Activated CD8-positive, alpha-beta T cell treated with anti-CD3 and anti-CD28 coated beads for 36 hours (primary cell): ENCODE data around the gene CXorf51A. TPM values are rescaled to one million over a fixed set of nuclear protein-coding genes. Genes with fewer than 3 reads are reported as not detected.
"Not testable (repeated sequence)": the region's sequence is repeated elsewhere in the genome, so short reads cannot be mapped to it uniquely, and the experiment has no call there.

ENCODE experiments used
- ATAC-seq: fragments of 200-7000 bp; cut with Tn5 transposase; one replicate; pipeline ENCODE4 v1.10.0; 2021; ENCODE audit warnings: mild to moderate bottlenecking, moderate library complexity
- CTCF ChIA-PET: fragments of 350-600 bp; sonication (Branson Sonifier 250); formaldehyde crosslinking; loops from one replicate; lab custom pipeline; 2021; ENCODE audit warnings: antibody characterized with exemption; lab: Charles Lee
- POLR2A ChIA-PET: fragments of 350-600 bp; sonication (Branson Sonifier 250); formaldehyde crosslinking; loops from one replicate; lab custom pipeline; 2021; ENCODE audit warnings: antibody characterized with exemption; lab: Charles Lee
- DNase-seq: peaks from one replicate; pipeline ENCODE4 v3.0.0-alpha.2; 2020
- H3K27ac Mint-ChIP-seq: one replicate; pipeline ENCODE4 v1.8.0; 2021; ENCODE audit warnings: mild to moderate bottlenecking, mixed read lengths
- H3K27me3 Mint-ChIP-seq: one replicate; pipeline ENCODE4 v1.8.0; 2021; ENCODE audit warnings: mixed read lengths
- H3K36me3 Mint-ChIP-seq: one replicate; pipeline ENCODE4 v1.8.0; 2021; ENCODE audit warnings: low read depth, mixed read lengths
- H3K4me1 Mint-ChIP-seq: one replicate; pipeline ENCODE4 v1.8.0; 2021; ENCODE audit warnings: low read depth, mixed read lengths
- H3K4me3 Mint-ChIP-seq: one replicate; pipeline ENCODE4 v1.8.0; 2021; ENCODE audit warnings: mild to moderate bottlenecking, moderate library complexity, mixed read lengths
- H3K9me3 Mint-ChIP-seq: one replicate; pipeline ENCODE4 v1.8.0; 2021; ENCODE audit warnings: mixed read lengths
- intact Hi-C: fragments of 100-400 bp; cut with micrococcal nuclease; formaldehyde crosslinking; loops from one replicate; pipeline ENCODE4 v1.10.0; 2022
- total RNA-seq, 2 experiments: library from RNA; stranded (reverse); gene quantifications; one replicate each; pipeline ENCODE4 v1.2.3, GENCODE V29; 2021
- TF ChIP-seq, protein P1 (sequence below): fragments of 200-600 bp; IDR thresholded peaks from one replicate; pipeline ENCODE4 v1.8.0; 2022; ENCODE audit warnings: antibody characterized with exemption, mild to moderate bottlenecking

Gene CXorf51A
- total RNA-seq = not detected

DNA sequence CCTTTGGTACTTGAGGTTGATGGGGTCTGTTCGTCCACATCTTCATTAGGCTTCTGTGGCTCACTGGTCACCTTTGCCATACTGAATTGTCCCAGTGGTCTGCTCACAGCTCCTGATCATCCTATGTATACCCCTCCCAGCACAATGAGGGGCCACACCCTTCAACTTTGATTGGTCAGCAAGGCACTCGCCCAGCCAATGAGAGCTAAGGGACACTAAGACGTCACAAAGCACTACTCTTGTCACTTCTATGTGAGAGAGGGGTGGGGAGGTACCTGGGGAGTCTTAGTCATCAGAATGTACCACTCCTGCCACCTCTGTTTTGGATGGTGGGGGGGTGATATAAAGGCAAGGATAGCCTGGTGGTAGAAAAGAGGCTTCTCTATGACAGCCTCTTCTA lies at the start of gene CXorf51A:
TSS of gene CXorf51A (minus strand) at position 101 of the 400 bp plus-strand sequence. CDS start at position 80, 21 bp downstream.
- CTCF ChIA-PET, H3K9me3 Mint-ChIP-seq, ATAC-seq: not testable (repeated sequence)

DNA sequence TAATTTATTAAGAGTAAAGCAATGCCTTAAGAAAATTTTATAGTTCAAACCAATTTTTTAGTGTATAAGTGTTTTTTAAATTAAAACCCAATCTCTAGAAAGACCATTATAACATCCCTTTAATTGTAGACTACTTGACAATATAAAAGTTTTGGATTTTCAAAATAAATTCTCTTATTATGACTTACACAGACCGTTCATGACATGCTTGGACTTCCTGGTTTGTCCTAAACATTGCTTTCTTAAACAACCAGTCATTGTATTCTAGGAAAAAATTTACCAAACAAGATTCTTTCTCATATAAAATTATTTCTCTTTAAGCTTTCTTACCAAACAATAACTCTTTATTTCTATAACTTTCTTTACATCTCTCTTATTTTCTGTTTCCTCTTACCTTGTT lies 49.0 kb upstream of the CXorf51A start:
- ATAC-seq = no peak
- no peaks in the 10 kb centered on the region for H3K36me3 Mint-ChIP-seq
- no peak for DNase-seq
- H3K4me3 Mint-ChIP-seq = no peak overlapping the region
- peaks cover 2% of the 10 kb centered on the region for H3K9me3 Mint-ChIP-seq
- TF ChIP-seq, protein P1, sequence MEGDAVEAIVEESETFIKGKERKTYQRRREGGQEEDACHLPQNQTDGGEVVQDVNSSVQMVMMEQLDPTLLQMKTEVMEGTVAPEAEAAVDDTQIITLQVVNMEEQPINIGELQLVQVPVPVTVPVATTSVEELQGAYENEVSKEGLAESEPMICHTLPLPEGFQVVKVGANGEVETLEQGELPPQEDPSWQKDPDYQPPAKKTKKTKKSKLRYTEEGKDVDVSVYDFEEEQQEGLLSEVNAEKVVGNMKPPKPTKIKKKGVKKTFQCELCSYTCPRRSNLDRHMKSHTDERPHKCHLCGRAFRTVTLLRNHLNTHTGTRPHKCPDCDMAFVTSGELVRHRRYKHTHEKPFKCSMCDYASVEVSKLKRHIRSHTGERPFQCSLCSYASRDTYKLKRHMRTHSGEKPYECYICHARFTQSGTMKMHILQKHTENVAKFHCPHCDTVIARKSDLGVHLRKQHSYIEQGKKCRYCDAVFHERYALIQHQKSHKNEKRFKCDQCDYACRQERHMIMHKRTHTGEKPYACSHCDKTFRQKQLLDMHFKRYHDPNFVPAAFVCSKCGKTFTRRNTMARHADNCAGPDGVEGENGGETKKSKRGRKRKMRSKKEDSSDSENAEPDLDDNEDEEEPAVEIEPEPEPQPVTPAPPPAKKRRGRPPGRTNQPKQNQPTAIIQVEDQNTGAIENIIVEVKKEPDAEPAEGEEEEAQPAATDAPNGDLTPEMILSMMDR = no peak
- no peaks in the 10 kb centered on the region for H3K4me1 Mint-ChIP-seq
- no peak overlapping the region for H3K27ac Mint-ChIP-seq
- ChIA-PET CTCF (no interaction called here), POLR2A (no interaction called here)
- no peaks in the 10 kb centered on the region for H3K27me3 Mint-ChIP-seq
- intact Hi-C loops = no loop called here

More for the DNA sequence above, at the start of gene CXorf51A:
- intact Hi-C loops, H3K4me3 Mint-ChIP-seq, H3K27ac Mint-ChIP-seq, H3K4me1 Mint-ChIP-seq, DNase-seq, H3K36me3 Mint-ChIP-seq, POLR2A ChIA-PET, H3K27me3 Mint-ChIP-seq: not testable (repeated sequence)

DNA sequence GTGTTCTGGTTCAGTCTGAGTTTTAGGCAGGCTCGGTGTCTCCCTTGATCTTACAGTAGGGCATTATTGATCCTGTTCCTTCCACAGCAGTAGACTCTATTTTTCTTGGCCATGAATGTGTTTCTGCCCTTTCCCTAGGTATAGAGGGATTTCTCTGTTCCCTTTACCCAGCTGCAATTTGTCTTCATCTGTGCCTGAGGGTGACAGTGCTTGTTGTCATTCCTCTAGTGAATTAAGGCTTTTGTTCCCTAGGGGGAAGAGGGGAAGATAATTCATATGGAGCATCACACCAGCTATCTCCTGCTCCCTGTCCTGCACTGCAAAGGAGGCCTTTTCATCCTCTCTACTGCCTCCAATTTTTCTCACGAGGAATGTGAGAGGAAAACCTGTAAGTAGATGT lies 39.7 kb upstream of the CXorf51A start:
- no peak overlapping the region for H3K4me3 Mint-ChIP-seq
- H3K27me3 Mint-ChIP-seq = no peaks in the 10 kb centered on the region
- H3K9me3 Mint-ChIP-seq = peaks cover 2% of the 10 kb centered on the region
- ChIA-PET POLR2A (no interaction called here), CTCF (no interaction called here)
- no peak overlapping the region for H3K27ac Mint-ChIP-seq
- no peaks in the 10 kb centered on the region for H3K4me1 Mint-ChIP-seq
- intact Hi-C loops = no loop called here
- no peaks in the 10 kb centered on the region for H3K36me3 Mint-ChIP-seq
- no peak for DNase-seq
- TF ChIP-seq, protein P1 = no peak
- no peak for ATAC-seq

DNA sequence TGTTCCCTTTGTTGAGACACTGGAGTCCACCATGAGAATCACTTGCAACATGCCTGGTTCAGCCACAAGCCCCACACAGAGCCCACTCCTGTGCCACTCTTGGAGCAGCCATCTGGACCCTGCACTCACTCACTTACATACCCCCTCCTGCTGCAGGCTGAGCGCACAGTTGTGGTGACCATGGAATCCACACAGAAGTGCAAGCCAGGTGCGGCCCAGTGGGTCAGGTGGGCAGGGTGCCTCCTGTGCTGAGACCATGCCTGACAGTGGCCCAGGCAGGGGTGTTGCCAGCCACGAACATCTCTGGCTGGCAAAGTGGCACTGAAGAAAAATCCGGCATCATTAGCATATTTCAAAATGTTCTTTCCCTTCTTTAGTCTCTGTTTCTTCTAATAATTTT lies 17.4 kb upstream of the CXorf51A start:
- ATAC-seq = no peak
- TF ChIP-seq, protein P1 = no peak
- ChIA-PET CTCF (no interaction called here), POLR2A (no interaction called here)
- intact Hi-C loops = no loop called here
- Mint-ChIP-seq H3K4me1 (no peaks in the 10 kb centered on the region), H3K27ac (no peak overlapping the region), H3K36me3 (no peaks in the 10 kb centered on the region), H3K4me3 (no peak overlapping the region), H3K27me3 (no peaks in the 10 kb centered on the region), H3K9me3 (peaks cover 3% of the 10 kb centered on the region)
- no peak for DNase-seq

DNA sequence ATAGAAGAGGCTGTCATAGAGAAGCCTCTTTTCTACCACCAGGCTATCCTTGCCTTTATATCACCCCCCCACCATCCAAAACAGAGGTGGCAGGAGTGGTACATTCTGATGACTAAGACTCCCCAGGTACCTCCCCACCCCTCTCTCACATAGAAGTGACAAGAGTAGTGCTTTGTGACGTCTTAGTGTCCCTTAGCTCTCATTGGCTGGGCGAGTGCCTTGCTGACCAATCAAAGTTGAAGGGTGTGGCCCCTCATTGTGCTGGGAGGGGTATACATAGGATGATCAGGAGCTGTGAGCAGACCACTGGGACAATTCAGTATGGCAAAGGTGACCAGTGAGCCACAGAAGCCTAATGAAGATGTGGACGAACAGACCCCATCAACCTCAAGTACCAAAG lies 5.1 kb downstream of the CXorf51A start, which contains the start of gene CXorf51B:
TSS of gene CXorf51B (plus strand) at position 301 of the 400 bp plus-strand sequence. CDS start at position 322, 21 bp downstream.
- intact Hi-C loops, H3K27me3 Mint-ChIP-seq: not testable (repeated sequence)

More for the DNA sequence above, 5.1 kb downstream of the CXorf51A start, which contains the start of gene CXorf51B:
- H3K4me1 Mint-ChIP-seq, POLR2A ChIA-PET, CTCF ChIA-PET, H3K36me3 Mint-ChIP-seq, DNase-seq, ATAC-seq, H3K4me3 Mint-ChIP-seq, H3K9me3 Mint-ChIP-seq, H3K27ac Mint-ChIP-seq: not testable (repeated sequence)

Other genes with a start within 250 kb of the CXorf51A start
- not detected for gene CXorf51B, start 5.0 kb downstream of the CXorf51A start, total RNA-seq